Thoracic aorta (tissue), 2 donors: ENCODE results near the gene THEM5. TPM values are rescaled to one million over a fixed set of nuclear protein-coding genes. Genes with fewer than 3 reads are reported as not detected.

Experiments
- ATAC-seq: fragments of 150-250 bp; one replicate; pipeline ENCODE4 v1.8.0; 2017; ENCODE audit warnings: low read depth; ENCODE audit not compliant: insufficient number of reproducible peaks, low FRiP score
- DNase-seq: peaks from one replicate; pipeline ENCODE4 v3.0.0-alpha.2; 2020; ENCODE audit warnings: low spot score
- H3K27ac ChIP-seq, 2 donors: fragments of 200-600 bp; sonication (generic); 1 replicate in 1 of 2; 2 replicates in 1 of 2; pipeline ENCODE4 v1.5.1; 2016; ENCODE audit warnings: mild to moderate bottlenecking in 2 of 2, moderate library complexity in 2 of 2
- H3K27me3 ChIP-seq: fragments of 200-600 bp; sonication (generic); replicated peaks from 2 replicates; pipeline ENCODE4 v1.6.0; 2016; ENCODE audit warnings: mild to moderate bottlenecking; ENCODE audit not compliant: insufficient read depth
- H3K36me3 ChIP-seq: fragments of 200-600 bp; sonication (generic); one replicate; pipeline ENCODE4 v1.5.1; 2016
- H3K4me1 ChIP-seq, 2 donors: fragments of 200-600 bp; sonication (generic); 1 replicate in 1 of 2; 2 replicates in 1 of 2; pipeline versions ENCODE4 v1.5.1 to v1.6.0; 2016; ENCODE audit warnings: low read depth in 2 of 2, mild to moderate bottlenecking in 1 of 2; ENCODE audit not compliant: control insufficient read depth in 1 of 2
- H3K4me3 ChIP-seq: fragments of 200-600 bp; sonication (generic); 2 replicates; pipeline ENCODE4 v1.5.1; 2016; ENCODE audit warnings: mild to moderate bottlenecking
- H3K9me3 ChIP-seq: fragments of 200-600 bp; sonication (generic); 2 replicates; pipeline ENCODE4 v1.5.1; 2016
- CTCF ChIP-seq: fragments of 200-600 bp; sonication (generic); IDR thresholded peaks from one replicate; pipeline ENCODE4 v1.5.1; 2019; ENCODE audit warnings: antibody characterized with exemption
- total RNA-seq, 2 donors: library from RNA; depleted of rRNA; stranded (reverse); fragments of >200 nt; gene quantifications; one replicate each; pipeline versions ENCODE4 v1.1.0 to v1.2.3, GENCODE V29; 2016

THEM5 gene
- total RNA-seq, 2 donors from 2014 or later: not detected

- Histone ChIP-seq H3K27ac (no peak overlapping the region), H3K27me3 (no peaks in the 10 kb centered on the region), H3K9me3 (no peaks in the 10 kb centered on the region), H3K4me1 (no peaks in the 10 kb centered on the region), H3K36me3 (no peaks in the 10 kb centered on the region), H3K4me3 (no peak overlapping the region)
- ATAC-seq: no peak
- no peak for DNase-seq
- TF ChIP-seq CTCF: no peak
Measured at GRCh38 chr1:151801310-151801820, 52.1 kb downstream of the THEM5 start.

- Histone ChIP-seq H3K9me3 (no peaks in the 10 kb centered on the region), H3K36me3 (no peaks in the 10 kb centered on the region), H3K27me3 (no peaks in the 10 kb centered on the region), H3K27ac (no peak overlapping the region), H3K4me1 (no peaks in the 10 kb centered on the region), H3K4me3 (no peak overlapping the region)
- no peak for TF ChIP-seq CTCF
- ATAC-seq (no peak), DNase-seq (no peak)
Measured at GRCh38 chr1:151800830-151801229, 52.7 kb downstream of the THEM5 start.

GRCh38 chr1:151799179-151800022, 54.1 kb downstream of the THEM5 start:
- Histone ChIP-seq H3K9me3 (no peaks in the 10 kb centered on the region), H3K4me1 (no peaks in the 10 kb centered on the region), H3K27ac (no peak overlapping the region), H3K4me3 (no peak overlapping the region), H3K27me3 (no peaks in the 10 kb centered on the region), H3K36me3 (no peaks in the 10 kb centered on the region)
- no peak for TF ChIP-seq CTCF
- no peak for DNase-seq
- ATAC-seq: no peak

- no peaks in the 10 kb centered on the region for H3K4me1 ChIP-seq
- ATAC-seq (no peak), DNase-seq (no peak)
- no peaks in the 10 kb centered on the region for H3K9me3 ChIP-seq
- H3K27ac ChIP-seq: no peak overlapping the region
- no peaks in the 10 kb centered on the region for H3K27me3 ChIP-seq
- TF ChIP-seq CTCF: no peak
- H3K4me3 ChIP-seq: no peak overlapping the region
- no peaks in the 10 kb centered on the region for H3K36me3 ChIP-seq
Measured at GRCh38 chr1:151798571-151798970, 54.9 kb downstream of the THEM5 start.

Other genes starting within 250 kb of the THEM5 start
- 10 to 100 TPM; 25.6 to 46.7 TPM for gene SNX27, start 241.7 kb downstream of the THEM5 start, total RNA-seq
- gene CELF3, start 136.9 kb downstream of the THEM5 start, total RNA-seq: not detected
- gene RIIAD1, start 132.2 kb downstream of the THEM5 start, total RNA-seq: not detected
- 10 to 100 TPM; 47.9 to 65.7 TPM for gene MRPL9, start 90.2 kb downstream of the THEM5 start, total RNA-seq
- gene TDRKH, start 63.2 kb downstream of the THEM5 start, total RNA-seq: 1 to 10 TPM; 3.1 to 3.2 TPM
- gene LINGO4, start 48.3 kb downstream of the THEM5 start, total RNA-seq: not detected
- gene RORC, start 21.9 kb downstream of the THEM5 start, total RNA-seq: not detected
- gene C2CD4D, start 13.9 kb downstream of the THEM5 start, total RNA-seq: not detected
- gene THEM4, start 55.8 kb upstream of the THEM5 start, total RNA-seq: 10 to 100 TPM in 1 of 2 donors, 1 to 10 TPM in 1; 7.7 to 23.3 TPM
- gene S100A10, start 140.1 kb upstream of the THEM5 start, total RNA-seq: 100 to 1,000 TPM in 1 of 2 donors, 10 to 100 TPM in 1; 47.0 to 107 TPM
- 100 to 1,000 TPM; 196 to 210 TPM for gene S100A11, start 183.3 kb upstream of the THEM5 start, total RNA-seq
- not detected for gene TCHHL1, start 235.4 kb upstream of the THEM5 start, total RNA-seq